Neural progenitor cell (in vitro differentiated cells): Measurements from ENCODE around the gene KCNH5. TPM values are rescaled to one million over a fixed set of nuclear protein-coding genes. Genes with fewer than 3 reads are reported as not detected.

Source experiments
- DNase-seq: peaks from one replicate; pipeline ENCODE4 v3.0.0-alpha.2; 2016; ENCODE audit warnings: low spot score
- H2AFZ ChIP-seq: fragments of 200-600 bp; sonication (generic); replicated peaks from 2 replicates; pipeline ENCODE4 v1.6.1; 2016; ENCODE audit warnings: antibody characterized with exemption
- H3F3A ChIP-seq: fragments of 200-600 bp; sonication (generic); 2 replicates; pipeline ENCODE4 v1.6.1; 2016; ENCODE audit warnings: antibody characterized with exemption, low read depth
- H3K27ac ChIP-seq: fragments of 200-600 bp; sonication (generic); 2 replicates; pipeline ENCODE4 v1.5.1; 2016; ENCODE audit warnings: mild to moderate bottlenecking
- H3K27me3 ChIP-seq: fragments of 200-600 bp; sonication (generic); 2 replicates; pipeline ENCODE4 v1.6.1; 2016; ENCODE audit warnings: mild to moderate bottlenecking, moderate library complexity
- H3K36me3 ChIP-seq: fragments of 200-600 bp; sonication (generic); 2 replicates; pipeline ENCODE4 v1.5.1; 2016
- H3K4me1 ChIP-seq: fragments of 200-600 bp; sonication (generic); 2 replicates; pipeline ENCODE4 v1.6.1; 2016; ENCODE audit warnings: mixed run types
- H3K4me2 ChIP-seq: fragments of 200-600 bp; sonication (generic); 2 replicates; pipeline ENCODE4 v1.6.1; 2016
- H3K4me3 ChIP-seq: fragments of 200-600 bp; sonication (generic); 2 replicates; pipeline ENCODE4 v1.5.1; 2016
- H3K79me2 ChIP-seq: fragments of 200-600 bp; sonication (generic); 2 replicates; pipeline ENCODE4 v1.6.1; 2016; ENCODE audit warnings: low read depth
- H3K9ac ChIP-seq: fragments of 200-600 bp; sonication (generic); 2 replicates; pipeline ENCODE4 v1.6.1; 2016
- H3K9me3 ChIP-seq: fragments of 200-600 bp; sonication (generic); 2 replicates; pipeline ENCODE4 v1.5.1; 2016; ENCODE audit warnings: low read depth
- H4K20me1 ChIP-seq: fragments of 200-600 bp; sonication (generic); 2 replicates; pipeline ENCODE4 v1.6.1; 2016; ENCODE audit warnings: low read depth
- H3K27ac Mint-ChIP-seq: 3 replicates; pipeline ENCODE4 v1.8.0; 2021; ENCODE audit warnings: mixed read lengths
- H3K27me3 Mint-ChIP-seq: 2 replicates; pipeline ENCODE4 v1.8.0; 2022; ENCODE audit warnings: low read depth, mild to moderate bottlenecking, inconsistent platforms, moderate library complexity, mixed read lengths; ENCODE audit not compliant: insufficient read depth
- H3K36me3 Mint-ChIP-seq: 3 replicates; pipeline ENCODE4 v1.8.0; 2021; ENCODE audit warnings: mixed read lengths
- H3K4me1 Mint-ChIP-seq: 3 replicates; pipeline ENCODE4 v1.8.0; 2021; ENCODE audit warnings: mixed read lengths
- H3K4me3 Mint-ChIP-seq: 3 replicates; pipeline ENCODE4 v1.8.0; 2021; ENCODE audit warnings: mild to moderate bottlenecking, moderate library complexity, mixed read lengths
- H3K9me3 Mint-ChIP-seq: 3 replicates; pipeline ENCODE4 v1.8.0; 2020; ENCODE audit warnings: mixed read lengths
- CTCF ChIP-seq: fragments of 200-600 bp; sonication (generic); IDR thresholded peaks from 2 replicates; pipeline ENCODE4 v1.5.1; 2017; ENCODE audit warnings: antibody characterized with exemption, mild to moderate bottlenecking
- EZH2 ChIP-seq: fragments of 200-600 bp; sonication (generic); IDR thresholded peaks from 2 replicates; pipeline ENCODE4 v1.6.1; 2017; ENCODE audit warnings: antibody characterized with exemption, mild to moderate bottlenecking, moderate library complexity
- EZH2phosphoT487 ChIP-seq: fragments of 200-600 bp; sonication (generic); IDR thresholded peaks from 2 replicates; pipeline ENCODE4 v1.6.1; 2017; ENCODE audit warnings: antibody characterized with exemption
- total RNA-seq: library from RNA; depleted of rRNA; stranded (reverse); fragments of >200 nt; gene quantifications from 2 replicates; pipeline ENCODE4 v1.2.3, GENCODE V29; 2015; ENCODE audit warnings: low replicate concordance

Gene KCNH5
- total RNA-seq, 1 donor from 2014 or later: 4.6 TPM

GRCh38 chr14:63011623-63012022, 33.6 kb downstream of the KCNH5 start:
- H3K79me2 ChIP-seq: no peaks in the 10 kb centered on the region
- H3K36me3 ChIP-seq: no peaks in the 10 kb centered on the region
- no peak overlapping the region for H3K4me3 Mint-ChIP-seq
- H3K36me3 Mint-ChIP-seq: no peaks in the 10 kb centered on the region
- H3F3A ChIP-seq: no peaks in the 10 kb centered on the region
- TF ChIP-seq CTCF (no peak), EZH2phosphoT487 (no peak), EZH2 (no peak)
- H4K20me1 ChIP-seq: no peaks in the 10 kb centered on the region
- no peak overlapping the region for H3K4me2 ChIP-seq
- no peak for DNase-seq
- no peak overlapping the region for H3K4me3 ChIP-seq
- H3K9ac ChIP-seq: no peak overlapping the region
- no peak overlapping the region for H2AFZ ChIP-seq
- no peaks in the 10 kb centered on the region for H3K4me1 ChIP-seq
- H3K27ac Mint-ChIP-seq: no peak overlapping the region
- H3K27me3 ChIP-seq: no peaks in the 10 kb centered on the region
- H3K27ac ChIP-seq: no peak overlapping the region
- H3K9me3 Mint-ChIP-seq: no peaks in the 10 kb centered on the region
- H3K27me3 Mint-ChIP-seq: no peaks in the 10 kb centered on the region
- H3K4me1 Mint-ChIP-seq: no peaks in the 10 kb centered on the region
- no peaks in the 10 kb centered on the region for H3K9me3 ChIP-seq

- no peaks in the 10 kb centered on the region for H3F3A ChIP-seq
- no peaks in the 10 kb centered on the region for H3K27me3 ChIP-seq
- no peaks in the 10 kb centered on the region for H3K79me2 ChIP-seq
- H2AFZ ChIP-seq: no peak overlapping the region
- H3K4me2 ChIP-seq: no peak overlapping the region
- Mint-ChIP-seq H3K9me3 (no peaks in the 10 kb centered on the region), H3K27ac (no peak overlapping the region), H3K36me3 (no peaks in the 10 kb centered on the region), H3K27me3 (no peaks in the 10 kb centered on the region), H3K4me1 (no peaks in the 10 kb centered on the region), H3K4me3 (no peak overlapping the region)
- H3K27ac ChIP-seq: no peak overlapping the region
- TF ChIP-seq EZH2phosphoT487 (no peak), EZH2 (no peak), CTCF (no peak)
- no peak overlapping the region for H3K4me3 ChIP-seq
- no peak overlapping the region for H3K9ac ChIP-seq
- no peak for DNase-seq
- no peaks in the 10 kb centered on the region for H3K36me3 ChIP-seq
- no peaks in the 10 kb centered on the region for H3K9me3 ChIP-seq
- no peaks in the 10 kb centered on the region for H4K20me1 ChIP-seq
- no peaks in the 10 kb centered on the region for H3K4me1 ChIP-seq
Observed at GRCh38 chr14:63009495-63009894, 35.8 kb downstream of the KCNH5 start.

GRCh38 chr14:63006531-63006930, 38.7 kb downstream of the KCNH5 start:
- Mint-ChIP-seq H3K27me3 (no peaks in the 10 kb centered on the region), H3K9me3 (no peaks in the 10 kb centered on the region), H3K4me1 (peaks cover 16% of the 10 kb centered on the region), H3K36me3 (no peaks in the 10 kb centered on the region), H3K27ac (no peak overlapping the region), H3K4me3 (no peak overlapping the region)
- Histone ChIP-seq H3K36me3 (no peaks in the 10 kb centered on the region), H3K9ac (no peak overlapping the region), H3K79me2 (no peaks in the 10 kb centered on the region), H4K20me1 (no peaks in the 10 kb centered on the region), H3K4me1 (peaks cover 10% of the 10 kb centered on the region), H3F3A (no peaks in the 10 kb centered on the region), H3K27ac (no peak overlapping the region), H3K4me3 (no peak overlapping the region), H3K9me3 (no peaks in the 10 kb centered on the region), H2AFZ (no peak overlapping the region), H3K4me2 (no peak overlapping the region), H3K27me3 (no peaks in the 10 kb centered on the region)
- no peak for TF ChIP-seq EZH2phosphoT487
- no peak for TF ChIP-seq CTCF
- TF ChIP-seq EZH2: no peak
- DNase-seq: no peak
